AG04449 (cell line): ENCODE data around the gene MAG.

Experiments
- CTCF ChIA-PET: fragments of 350-600 bp; formaldehyde crosslinking; extraction: SDS; loops from one replicate; lab custom pipeline; 2021; ENCODE audit warnings: antibody characterized with exemption; lab: Yijun Ruan, JAX
- POLR2A ChIA-PET: fragments of 400-600, 350-600 bp; formaldehyde crosslinking; extraction: SDS; loops from one replicate; lab custom pipeline; 2020; ENCODE audit warnings: antibody characterized with exemption, inconsistent platforms; lab: Yijun Ruan, JAX
- DNase-seq: peaks from one replicate; pipeline ENCODE4 v3.0.0-alpha.2; 2010; ENCODE audit warnings: low read depth, low spot score
- H3K4me3 ChIP-seq: 2 replicates; pipeline ENCODE4 v1.5.1; 2011; ENCODE audit warnings: low read depth, mild to moderate bottlenecking, control low read depth, low read length
- TF ChIP-seq, protein P1 (sequence below): IDR thresholded peaks from one replicate; pipeline ENCODE4 v1.5.1; 2011; ENCODE audit warnings: mild to moderate bottlenecking, moderate library complexity, low read length, control low read depth, inconsistent platforms; ENCODE audit not compliant: insufficient read depth; ENCODE audit errors: missing control alignments

Gene MAG

DNA sequence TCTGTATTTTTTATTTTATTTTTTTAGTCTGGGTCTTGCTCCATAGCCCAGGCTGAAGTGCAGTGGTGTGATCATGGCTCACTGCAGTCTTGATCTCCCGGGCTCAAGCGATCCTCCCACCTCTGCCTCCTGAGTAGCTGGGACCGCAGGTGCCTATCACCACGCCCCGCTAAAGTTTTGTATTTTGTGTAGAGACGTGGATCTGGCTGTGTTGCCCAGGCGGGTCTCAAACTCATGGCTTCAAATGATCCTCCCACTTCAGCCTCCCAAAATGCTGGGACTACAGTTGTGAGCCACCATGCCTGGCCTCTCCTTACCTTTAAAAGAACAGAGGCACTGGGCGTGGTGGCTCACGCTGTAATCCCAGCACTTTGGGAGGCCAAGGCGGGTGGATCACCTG, 4.2 kb upstream of the MAG start:
- CTCF ChIA-PET = interaction anchor here (0.7 to 1.6 kb wide), 2 partner anchors 18 to 22 kb away, joined by 3 to 5 read pairs; no protein-coding TSS in a partner anchor

DNA sequence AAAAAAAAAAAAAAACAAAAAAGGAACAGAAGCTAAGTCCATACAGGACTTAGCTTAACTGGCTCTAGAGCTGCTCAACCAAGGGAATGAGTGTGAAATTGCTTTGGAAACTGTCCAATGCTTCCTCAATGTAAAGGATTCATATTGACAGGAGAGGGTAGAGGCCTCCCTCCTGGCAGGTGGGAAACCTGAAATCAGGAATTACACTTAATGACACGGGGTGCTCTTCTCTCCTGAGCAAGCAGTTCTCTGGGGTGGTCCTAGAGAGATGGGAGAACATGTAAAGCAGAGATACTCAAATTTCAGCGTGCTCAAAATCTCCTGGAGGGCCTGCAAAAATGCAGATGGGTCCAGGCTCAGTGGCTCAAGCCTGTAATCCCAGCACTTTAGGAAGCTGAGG, 3.6 kb upstream of the MAG start:
- CTCF ChIA-PET = interaction anchor here (0.7 to 1.6 kb wide), 3 partner anchors 18 to 23 kb away, joined by 3 to 5 read pairs (median 3); partner anchors contain the start of gene USF2
- TF ChIP-seq, protein P1, sequence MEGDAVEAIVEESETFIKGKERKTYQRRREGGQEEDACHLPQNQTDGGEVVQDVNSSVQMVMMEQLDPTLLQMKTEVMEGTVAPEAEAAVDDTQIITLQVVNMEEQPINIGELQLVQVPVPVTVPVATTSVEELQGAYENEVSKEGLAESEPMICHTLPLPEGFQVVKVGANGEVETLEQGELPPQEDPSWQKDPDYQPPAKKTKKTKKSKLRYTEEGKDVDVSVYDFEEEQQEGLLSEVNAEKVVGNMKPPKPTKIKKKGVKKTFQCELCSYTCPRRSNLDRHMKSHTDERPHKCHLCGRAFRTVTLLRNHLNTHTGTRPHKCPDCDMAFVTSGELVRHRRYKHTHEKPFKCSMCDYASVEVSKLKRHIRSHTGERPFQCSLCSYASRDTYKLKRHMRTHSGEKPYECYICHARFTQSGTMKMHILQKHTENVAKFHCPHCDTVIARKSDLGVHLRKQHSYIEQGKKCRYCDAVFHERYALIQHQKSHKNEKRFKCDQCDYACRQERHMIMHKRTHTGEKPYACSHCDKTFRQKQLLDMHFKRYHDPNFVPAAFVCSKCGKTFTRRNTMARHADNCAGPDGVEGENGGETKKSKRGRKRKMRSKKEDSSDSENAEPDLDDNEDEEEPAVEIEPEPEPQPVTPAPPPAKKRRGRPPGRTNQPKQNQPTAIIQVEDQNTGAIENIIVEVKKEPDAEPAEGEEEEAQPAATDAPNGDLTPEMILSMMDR = no peak
- POLR2A ChIA-PET = no interaction called here
- H3K4me3 ChIP-seq = no peak overlapping the region
- no peak for DNase-seq

More for the DNA sequence above, 4.2 kb upstream of the MAG start:
- POLR2A ChIA-PET = no interaction called here
- no peak overlapping the region for H3K4me3 ChIP-seq
- no peak for DNase-seq
- TF ChIP-seq, protein P1 = no peak

DNA sequence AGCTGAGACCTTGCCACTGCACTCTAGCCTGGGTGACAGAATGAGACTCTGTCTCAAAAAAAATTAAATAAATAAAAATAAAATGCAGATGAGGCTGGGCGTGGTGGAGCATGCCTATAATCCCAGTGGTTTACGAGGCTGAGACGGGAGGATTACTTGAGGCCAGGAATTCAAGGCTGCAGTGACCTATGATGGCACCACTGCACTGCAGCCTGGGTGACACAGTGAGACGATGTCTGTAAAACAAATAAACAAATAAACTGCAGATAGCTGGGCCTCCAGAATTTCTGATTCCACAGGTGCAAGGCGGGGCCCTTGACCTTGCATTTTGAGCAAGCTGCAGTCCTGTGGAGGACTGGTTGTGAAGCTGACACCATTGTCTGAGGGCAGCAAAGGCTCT, 3.1 kb upstream of the MAG start:
- ChIA-PET CTCF (interaction anchor here (1.4 kb wide), 1 partner anchor 20 kb away, joined by 3 read pairs; the partner anchor contains the start of gene USF2), POLR2A (no interaction called here)
- TF ChIP-seq, protein P1 = no peak
- no peak for DNase-seq
- H3K4me3 ChIP-seq = no peak overlapping the region

DNA sequence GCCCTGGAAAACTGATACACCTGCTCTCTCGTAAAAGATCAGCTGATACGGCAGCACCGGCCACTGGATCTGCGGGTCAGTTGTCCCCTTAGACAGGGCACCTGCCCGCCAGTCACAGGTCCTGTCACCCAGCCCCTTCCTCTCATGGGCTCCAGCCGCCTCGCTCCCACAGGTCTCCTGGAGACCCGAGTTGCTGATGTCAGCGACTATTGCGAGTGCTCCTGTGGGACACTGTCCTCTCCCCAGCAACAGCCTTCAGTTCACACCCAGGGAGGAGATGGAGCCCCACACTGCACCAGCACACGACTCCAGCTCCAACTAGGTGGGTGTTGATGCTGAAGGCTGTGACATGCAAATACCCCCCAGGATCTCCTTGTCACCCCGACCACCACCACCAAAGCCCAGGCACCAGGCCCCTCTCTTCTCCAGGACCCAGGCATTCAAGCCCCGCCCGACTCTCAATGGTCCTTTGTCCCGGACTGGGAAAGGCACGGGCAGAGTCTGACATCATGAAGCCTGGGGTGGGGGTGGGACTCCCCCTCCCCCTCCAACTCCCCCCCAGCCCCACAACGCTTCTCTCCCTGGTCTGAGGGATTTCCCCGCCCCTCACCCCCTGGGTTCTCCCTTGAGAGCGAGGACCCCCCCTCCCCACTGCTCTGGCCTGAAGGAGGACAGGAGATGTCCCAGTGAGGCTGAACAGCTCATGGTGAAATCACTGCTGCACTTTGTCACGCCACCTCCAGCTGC, 1.4 kb upstream of the MAG start:
- no peak for DNase-seq
- no peak overlapping the region for H3K4me3 ChIP-seq
- POLR2A ChIA-PET = no interaction called here
- CTCF ChIA-PET = no interaction called here
- TF ChIP-seq, protein P1 = no peak

DNA sequence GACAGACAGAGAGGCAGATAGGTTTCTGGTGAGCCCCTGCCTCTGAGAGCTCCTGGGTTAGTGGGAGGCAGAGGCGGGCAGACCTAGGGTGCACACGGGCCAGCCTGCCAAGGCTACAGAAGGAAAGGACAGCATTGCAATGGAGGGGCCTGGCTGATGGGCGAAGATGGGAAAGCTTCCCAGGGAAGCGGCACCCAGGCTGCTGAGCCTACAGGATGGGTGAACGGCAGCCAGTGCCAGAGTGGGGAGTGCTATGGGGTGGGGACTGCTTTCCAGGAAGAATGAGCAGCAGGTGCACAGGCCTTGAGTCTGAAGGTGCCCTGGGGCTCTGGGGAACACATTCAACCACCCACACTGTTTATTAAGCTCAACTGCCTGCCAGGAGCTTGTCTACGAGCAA, 702 bp upstream of the MAG start:
- ChIA-PET POLR2A (no interaction called here), CTCF (no interaction called here)
- DNase-seq = no peak
- no peak overlapping the region for H3K4me3 ChIP-seq
- TF ChIP-seq, protein P1 = no peak

DNA sequence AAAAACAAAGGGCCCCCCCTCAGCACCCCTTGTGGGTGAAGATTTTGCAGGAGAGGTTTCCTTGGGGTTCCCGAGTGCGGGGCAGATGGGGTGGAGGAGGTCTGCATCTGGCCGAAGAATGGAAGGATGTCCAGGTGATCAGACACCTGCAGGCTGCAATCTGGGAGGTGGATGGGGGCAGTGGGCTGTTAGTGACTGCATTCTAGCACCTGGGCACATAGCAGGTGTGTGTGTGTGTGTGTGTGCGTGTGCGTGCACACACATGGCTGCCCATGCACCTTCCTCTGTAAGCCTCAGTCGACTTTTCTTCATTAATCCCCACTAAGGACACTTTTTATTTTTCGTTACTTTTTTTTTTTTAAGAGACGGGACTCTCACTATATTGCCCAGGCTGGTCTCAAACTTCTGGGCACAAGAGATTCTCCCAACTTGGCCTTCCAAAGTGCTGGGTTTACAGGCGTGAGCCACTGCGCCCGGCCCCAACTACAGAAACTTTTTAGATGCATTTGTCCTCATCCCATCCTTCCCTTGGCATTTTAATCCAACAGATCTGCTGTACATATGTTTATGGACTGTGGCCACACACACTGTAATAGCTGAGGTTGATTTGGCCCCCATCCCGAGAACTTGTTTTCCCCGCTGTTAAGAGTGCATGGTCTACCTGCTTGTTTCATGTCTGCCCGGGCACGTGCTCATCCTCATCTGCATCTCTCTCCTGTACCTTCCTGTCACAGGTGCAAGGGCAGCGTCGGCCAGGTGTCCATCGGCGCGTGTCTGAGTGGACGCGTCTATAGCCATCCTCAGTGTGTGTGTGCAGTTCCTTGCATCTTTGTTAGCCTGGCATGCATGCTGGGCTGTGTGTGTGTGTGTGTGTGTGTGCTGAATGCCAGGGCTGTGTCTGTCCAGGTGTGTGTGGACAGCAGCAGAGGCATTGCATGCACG, 731 bp downstream of the MAG start:
- CTCF ChIA-PET = no interaction called here
- H3K4me3 ChIP-seq = no peak overlapping the region
- POLR2A ChIA-PET = no interaction called here
- no peak for DNase-seq
- TF ChIP-seq, protein P1 = no peak
